Transverse colon (tissue), 3 donors: ENCODE measurements around the gene INTS7.

Source experiments
- EP300 ChIP-seq: sonication (generic); formaldehyde crosslinking; IDR thresholded peaks from one replicate; pipeline ENCODE4 v1.6.1; 2017; ENCODE audit warnings: antibody characterized with exemption, low read depth
- TF ChIP-seq, protein P1 (sequence below), 5 experiments: fragments of 200-600 bp in 3 of 5; fragments of 450-650 bp in 2 of 5; sonication (generic) in 3 of 5; IDR thresholded peaks; 1 replicate in 2 of 5; 2 replicates in 3 of 5; pipeline ENCODE4 v1.5.1; 2016 to 2017; ENCODE audit warnings: antibody characterized with exemption in 5 of 5, inconsistent platforms in 3 of 5, mild to moderate bottlenecking in 2 of 5, moderate library complexity in 1 of 5

DNA sequence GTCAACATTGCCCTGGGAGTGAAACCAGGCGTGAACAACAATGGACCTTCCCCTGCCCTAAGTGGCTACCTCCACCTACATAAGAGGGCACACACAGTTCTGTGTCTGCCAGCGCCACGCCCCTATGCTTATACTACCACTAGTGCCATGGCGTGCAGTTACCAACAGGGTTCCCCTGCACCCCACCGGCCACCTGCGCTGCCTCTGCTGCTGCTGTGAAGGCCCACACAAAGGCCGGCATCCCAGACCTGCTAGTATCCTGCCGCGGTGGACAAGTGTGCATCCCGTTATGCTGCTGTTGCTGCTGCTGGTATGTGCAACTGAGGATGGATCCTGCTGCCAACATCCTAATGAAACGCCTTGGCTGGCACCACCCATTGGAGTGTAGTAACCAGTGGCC is 75.7 kb downstream of the INTS7 start:
- TF ChIP-seq, protein P1, sequence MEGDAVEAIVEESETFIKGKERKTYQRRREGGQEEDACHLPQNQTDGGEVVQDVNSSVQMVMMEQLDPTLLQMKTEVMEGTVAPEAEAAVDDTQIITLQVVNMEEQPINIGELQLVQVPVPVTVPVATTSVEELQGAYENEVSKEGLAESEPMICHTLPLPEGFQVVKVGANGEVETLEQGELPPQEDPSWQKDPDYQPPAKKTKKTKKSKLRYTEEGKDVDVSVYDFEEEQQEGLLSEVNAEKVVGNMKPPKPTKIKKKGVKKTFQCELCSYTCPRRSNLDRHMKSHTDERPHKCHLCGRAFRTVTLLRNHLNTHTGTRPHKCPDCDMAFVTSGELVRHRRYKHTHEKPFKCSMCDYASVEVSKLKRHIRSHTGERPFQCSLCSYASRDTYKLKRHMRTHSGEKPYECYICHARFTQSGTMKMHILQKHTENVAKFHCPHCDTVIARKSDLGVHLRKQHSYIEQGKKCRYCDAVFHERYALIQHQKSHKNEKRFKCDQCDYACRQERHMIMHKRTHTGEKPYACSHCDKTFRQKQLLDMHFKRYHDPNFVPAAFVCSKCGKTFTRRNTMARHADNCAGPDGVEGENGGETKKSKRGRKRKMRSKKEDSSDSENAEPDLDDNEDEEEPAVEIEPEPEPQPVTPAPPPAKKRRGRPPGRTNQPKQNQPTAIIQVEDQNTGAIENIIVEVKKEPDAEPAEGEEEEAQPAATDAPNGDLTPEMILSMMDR (IDR thresholded peaks at IDR 0.05): no peak
- no peak for TF ChIP-seq EP300
